ENCODE results near the gene KRT78.
"Not testable (repeated sequence)": the region's sequence is repeated elsewhere in the genome, so short reads cannot be mapped to it uniquely, and the experiment has no call there.

KRT78 gene, protein sequence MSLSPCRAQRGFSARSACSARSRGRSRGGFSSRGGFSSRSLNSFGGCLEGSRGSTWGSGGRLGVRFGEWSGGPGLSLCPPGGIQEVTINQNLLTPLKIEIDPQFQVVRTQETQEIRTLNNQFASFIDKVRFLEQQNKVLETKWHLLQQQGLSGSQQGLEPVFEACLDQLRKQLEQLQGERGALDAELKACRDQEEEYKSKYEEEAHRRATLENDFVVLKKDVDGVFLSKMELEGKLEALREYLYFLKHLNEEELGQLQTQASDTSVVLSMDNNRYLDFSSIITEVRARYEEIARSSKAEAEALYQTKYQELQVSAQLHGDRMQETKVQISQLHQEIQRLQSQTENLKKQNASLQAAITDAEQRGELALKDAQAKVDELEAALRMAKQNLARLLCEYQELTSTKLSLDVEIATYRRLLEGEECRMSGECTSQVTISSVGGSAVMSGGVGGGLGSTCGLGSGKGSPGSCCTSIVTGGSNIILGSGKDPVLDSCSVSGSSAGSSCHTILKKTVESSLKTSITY

DNA sequence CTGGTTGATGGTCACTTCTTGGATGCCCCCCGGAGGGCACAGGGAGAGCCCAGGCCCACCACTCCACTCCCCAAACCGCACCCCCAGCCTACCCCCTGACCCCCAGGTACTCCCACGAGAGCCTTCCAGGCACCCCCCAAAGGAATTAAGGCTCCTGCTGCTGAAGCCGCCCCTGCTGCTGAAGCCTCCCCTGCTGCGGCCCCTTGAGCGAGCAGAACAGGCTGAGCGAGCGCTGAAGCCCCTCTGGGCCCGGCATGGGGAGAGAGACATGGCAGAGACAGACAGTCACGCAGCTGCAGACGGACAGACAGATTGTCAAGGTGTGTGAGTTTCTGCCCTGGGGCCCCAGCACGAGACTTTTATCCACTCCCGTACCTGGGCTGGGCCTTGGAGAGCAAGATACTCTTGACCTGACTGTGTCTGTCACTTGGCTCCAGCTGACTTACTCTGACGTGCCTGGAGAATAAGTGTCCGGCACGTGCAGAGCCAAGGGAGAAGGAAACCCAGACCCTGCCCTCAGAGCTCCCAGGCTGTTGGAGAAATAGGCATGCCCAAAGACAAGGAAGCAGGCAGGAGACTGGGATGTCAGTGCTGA is at the start of gene KRT78:
KRT78 (minus strand) TSS at position 334 of the 595 bp plus-strand sequence; CDS start at position 270, 64 bp downstream.
- DNase-seq: no peak

GRCh38 chr12:52896190-52897100 is 47.7 kb upstream of the KRT78 start:
- DNase-seq: no peak

DNA sequence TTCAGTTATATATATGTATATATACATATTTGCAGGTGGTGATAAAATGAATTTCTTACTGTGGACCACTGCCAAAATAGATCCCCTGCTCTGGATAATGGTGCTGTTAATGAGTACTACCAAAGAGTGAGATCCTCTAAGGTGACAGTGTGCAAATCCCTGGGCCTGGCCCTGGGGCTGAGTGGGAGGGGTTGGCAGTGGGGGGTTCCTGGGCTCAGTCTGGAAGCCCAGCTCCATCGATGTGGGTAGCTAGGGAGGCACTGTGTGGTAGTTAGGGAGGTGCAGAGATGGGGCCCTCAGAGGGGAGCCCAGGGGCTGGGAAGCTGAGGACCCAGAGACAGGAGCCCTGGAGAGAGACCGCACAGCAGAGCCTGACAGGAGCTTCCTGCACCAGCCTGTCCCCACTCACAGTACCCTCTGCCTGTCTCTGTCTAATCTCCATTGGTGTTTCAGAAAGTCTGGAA is 47.0 kb upstream of the KRT78 start:
- DNase-seq: no peak

- DNase-seq: no peak
Observed at GRCh38 chr12:52892974-52893373, 44.2 kb upstream of the KRT78 start.

DNA sequence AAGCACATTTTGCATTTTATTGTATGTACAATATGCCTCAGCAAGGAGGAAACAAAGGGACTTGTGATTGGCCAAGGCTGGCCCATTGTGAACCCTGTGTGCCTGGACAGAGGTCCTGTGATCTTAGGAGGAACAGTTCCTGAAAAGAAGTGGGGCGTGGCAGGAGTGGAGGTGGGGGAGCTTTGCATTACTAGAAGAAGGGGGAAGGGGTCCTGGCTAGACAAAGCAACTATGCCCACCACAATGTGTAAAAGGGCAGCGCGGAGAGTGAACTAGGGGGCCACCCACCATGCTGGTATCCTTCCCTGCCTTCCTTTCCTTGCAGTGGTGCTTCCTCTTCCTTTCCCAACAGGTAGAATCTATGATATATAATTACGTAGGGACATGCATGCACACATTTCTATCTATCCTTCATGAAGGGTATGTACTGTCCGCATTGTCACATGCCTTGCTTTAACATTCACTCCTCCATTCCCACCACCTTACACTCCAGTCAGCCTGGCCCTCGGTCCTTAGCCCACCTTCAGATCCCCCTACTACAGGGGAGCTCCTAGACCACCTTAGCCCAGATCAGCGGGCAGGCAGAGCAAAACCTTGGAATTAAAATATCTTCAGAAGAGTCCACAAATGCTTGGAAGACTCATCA is 43.5 kb upstream of the KRT78 start:
- DNase-seq: no peak

- DNase-seq: no peak
Observed at GRCh38 chr12:52891044-52891443, 42.2 kb upstream of the KRT78 start.

DNA sequence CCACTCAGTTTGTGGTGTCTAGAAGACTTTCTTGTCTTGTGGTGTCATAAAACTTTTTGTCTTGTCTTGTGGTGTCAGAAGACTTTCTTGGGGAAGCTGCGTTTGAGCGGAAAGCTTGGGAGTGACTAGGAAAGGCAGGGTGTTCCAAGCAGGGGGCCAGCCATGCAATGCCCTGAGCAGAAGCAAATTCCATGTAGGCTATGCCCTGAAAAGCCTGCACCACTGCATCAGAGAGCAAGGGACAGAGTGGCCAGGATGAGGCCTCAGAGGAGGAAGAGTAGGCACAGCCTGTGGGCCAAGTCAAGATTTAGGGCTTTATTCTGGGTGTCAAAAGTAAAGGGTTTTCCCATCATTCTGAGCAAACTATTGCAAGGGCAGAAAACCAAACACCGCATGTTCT is 41.6 kb upstream of the KRT78 start:
- no peak for DNase-seq

GRCh38 chr12:52884526-52885293 is 35.9 kb upstream of the KRT78 start:
- peak; percentile 71 to 73 for DNase-seq

DNA sequence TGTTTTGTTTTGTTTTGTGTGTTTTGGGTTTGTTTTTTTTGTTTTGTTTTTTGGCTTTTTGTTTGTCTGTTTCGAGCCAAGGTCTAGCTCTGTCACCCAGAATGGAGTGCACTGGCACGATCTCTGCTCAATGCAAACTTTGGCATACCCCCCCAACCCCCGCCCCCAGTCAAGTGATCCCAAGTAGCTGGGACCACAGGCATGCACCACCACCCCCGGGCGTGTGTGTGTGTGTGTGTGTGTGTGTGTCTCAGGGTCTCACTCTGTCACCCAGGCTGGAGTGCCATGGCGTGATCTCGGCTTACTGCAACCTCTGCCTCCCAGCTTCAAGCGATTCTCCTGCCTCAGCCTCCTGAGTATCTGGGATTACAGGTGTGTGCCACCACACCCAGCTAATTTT is 31.7 kb upstream of the KRT78 start:
- not testable (repeated sequence) for DNase-seq

DNA sequence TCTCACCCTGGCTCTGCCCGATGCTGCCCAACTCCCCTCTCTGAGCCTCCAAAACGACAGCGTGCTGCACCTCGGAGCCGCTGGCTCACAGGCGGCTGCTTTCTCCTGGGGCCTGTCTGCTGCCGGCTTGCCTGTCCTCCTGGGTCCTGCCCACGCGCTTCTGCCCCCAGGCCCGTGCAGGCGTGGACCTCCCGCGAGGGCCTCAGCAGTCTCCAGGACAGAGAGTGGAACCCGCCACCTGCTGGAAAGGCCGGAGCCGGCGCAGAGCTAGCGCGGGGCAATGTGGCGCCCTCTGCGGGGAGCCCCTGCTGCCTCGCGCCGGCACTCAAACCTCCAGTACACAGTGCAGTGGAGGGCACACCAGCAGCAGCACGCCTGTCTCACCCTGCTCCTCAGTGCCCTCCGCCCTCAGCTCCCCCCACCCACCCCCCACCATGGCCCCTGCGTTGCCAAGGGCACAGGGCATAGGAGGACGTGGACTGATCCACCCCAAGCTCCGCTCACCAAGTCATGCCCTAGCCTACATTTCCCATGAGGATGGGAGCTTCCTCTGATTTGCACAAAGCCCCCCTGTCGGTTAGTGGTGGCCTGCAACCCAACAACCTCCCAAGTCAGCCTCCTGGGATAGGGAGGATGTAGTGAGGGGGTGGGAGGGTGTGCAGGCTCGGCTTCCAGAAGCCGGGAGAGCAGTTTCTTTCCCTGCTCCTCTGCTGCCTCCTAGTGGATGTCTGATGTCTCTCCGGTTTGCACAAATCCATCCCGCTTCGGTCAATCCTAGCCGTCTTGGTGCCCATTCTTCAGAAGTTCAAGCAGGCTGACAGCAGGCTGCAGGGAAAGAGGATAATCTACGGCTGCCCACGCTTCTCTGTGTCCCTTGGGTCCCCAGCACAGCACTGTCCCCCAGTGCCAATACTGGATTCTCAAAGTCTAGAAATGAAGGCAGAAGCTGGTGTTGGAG is 30.9 kb upstream of the KRT78 start:
- DNase-seq: peak; percentile 66 to 71

GRCh38 chr12:52878507-52879393 is 30.0 kb upstream of the KRT78 start:
- no peak for DNase-seq

GRCh38 chr12:52877242-52877641 is 28.4 kb upstream of the KRT78 start:
- DNase-seq: no peak

GRCh38 chr12:52876372-52876771 is 27.6 kb upstream of the KRT78 start:
- no peak for DNase-seq

DNA sequence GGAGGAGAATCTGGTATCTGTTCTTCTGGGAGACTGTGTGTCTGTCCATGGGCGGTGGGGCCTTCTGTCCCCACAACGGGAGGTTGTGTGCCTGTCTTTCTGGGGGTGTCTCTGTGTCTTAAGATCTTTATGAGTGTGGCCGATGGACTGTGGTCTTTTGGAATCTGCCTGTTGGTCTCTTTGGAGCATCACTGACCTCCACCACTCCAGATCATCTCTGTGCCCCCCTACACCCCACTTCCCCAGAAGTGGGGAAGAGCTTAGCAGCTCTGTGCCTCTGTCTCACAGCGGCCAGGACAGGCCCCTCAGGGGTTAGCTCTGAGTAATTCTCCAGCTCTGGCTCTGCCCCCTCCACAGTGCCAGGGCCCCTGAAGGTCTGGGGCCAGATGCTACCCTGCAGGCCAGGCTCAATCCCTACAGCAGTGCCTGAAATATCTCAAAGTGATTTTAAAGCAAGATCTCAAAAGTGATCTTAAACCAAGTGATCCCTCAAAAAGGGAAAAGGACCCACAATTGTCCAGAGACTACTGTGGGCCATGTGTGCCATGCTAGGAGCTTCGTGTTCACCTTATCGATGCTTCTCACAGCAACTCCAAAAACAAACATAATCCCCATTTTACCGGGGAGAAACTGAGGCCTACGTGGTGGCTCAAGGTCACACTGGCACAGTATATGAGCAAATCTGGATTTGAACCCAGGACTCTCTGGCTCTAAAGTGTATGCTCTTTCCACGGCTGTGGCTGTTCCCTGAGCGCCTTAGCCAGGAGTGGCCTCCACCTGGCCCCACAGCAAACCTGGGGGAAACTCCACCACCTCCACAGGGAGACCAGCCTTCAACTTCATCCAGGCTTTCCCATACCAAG is 26.0 kb upstream of the KRT78 start:
- no peak for DNase-seq

DNA sequence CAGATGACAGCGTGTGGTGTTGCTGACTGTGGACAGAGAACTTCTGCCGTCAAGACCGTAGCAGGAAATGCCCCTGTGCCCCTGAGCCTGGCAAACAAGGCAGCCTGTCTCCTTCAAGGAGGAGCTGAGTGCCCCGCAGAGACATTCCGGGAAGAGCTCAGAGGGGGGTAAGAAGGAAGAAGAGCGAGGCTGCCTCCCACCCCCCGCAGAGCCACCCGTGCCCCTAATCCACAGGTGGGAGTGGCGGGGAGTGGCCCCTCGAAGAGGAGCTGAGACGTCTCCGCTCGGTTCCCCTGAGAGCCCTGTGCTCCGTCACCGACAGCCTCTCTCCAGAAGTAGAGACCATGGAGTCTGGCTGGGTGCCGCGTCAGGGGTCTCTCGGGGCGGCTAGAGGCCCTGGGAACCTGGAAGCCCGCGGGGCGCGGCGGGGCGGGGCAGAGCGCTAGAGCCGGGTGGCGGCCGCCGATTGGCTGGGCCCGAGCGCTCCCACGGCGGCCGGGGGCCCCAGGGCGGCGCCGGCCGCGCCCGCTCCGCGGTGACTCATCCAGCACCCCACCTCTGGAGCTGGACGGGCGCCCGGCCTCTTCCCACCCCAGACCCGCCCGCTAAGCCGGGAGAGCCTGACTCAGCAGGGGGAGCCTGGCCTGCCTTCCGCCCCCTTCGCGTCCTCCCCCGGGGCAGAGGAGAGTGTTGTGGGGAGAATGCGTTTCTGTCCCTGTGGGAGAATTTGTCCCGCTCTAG is 25.2 kb upstream of the KRT78 start:
- peak; percentile 52 to 78 for DNase-seq

DNA sequence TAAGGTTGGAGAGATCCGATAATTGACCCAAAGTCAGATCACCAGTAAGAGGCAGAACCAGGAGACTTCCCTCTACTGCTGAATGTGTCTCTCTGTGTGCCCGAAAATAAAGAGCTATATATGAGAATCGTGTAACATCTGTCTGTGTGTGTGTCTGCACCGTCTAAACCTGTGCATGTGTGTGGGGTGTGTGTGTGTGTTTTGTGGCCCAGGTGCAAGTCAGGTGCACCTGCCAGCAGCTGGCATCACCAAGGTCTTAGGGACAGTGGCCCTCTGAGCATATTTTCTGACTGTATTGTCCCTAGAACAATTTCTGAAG is 24.7 kb upstream of the KRT78 start:
- no peak for DNase-seq

DNA sequence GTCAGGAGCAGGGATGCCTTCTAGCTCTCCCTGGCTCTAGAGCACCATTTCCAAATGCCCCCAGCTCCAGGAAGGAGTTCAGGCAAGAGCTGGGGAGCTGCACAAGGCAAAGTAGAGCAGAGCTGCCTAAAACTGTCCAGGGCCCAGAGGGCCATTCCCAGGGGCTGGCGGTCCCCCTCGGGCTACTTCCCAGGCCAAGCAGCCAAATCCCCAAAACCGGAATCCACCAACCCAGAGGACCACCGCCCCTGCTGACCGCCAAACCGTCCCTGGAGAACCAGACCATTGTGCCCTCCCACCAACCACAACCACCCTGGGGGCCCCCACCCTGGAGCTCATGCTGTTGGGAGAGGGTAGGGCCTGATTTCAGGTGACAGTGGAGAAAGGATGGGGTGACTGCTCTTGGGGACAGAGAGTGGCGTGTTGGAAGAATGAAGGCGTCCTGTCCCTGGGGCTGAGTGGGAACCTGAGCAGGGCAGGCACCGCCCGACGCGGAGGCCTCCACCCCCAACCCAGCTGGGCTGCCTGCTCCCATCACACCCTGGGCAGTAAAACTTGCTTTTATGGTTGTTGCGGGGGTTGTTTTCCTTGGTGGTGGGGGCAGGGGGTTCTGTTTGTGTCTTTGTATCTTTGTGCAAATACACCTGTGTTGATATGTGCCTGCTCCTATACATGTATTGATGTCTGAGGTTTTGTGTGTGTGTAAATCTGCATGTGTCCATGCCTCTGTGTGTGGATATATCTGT is 24.0 kb upstream of the KRT78 start:
- no peak for DNase-seq
